Activated T-cell treated with anti-CD3 and anti-CD28 coated beads for 48 hours (primary cell): ENCODE results near the gene KIF26A.

ENCODE experiments used
- DNase-seq: peaks from one replicate; pipeline ENCODE4 v3.0.0-alpha.2; 2020; ENCODE audit warnings: low read depth

KIF26A gene

GRCh38 chr14:104131968-104132732 is 6.2 kb upstream of the KIF26A start:
- no peak for DNase-seq

GRCh38 chr14:104132981-104133380 is 5.4 kb upstream of the KIF26A start:
- DNase-seq, result no peak

GRCh38 chr14:104133496-104133895 is 4.9 kb upstream of the KIF26A start:
- no peak for DNase-seq

GRCh38 chr14:104134061-104134965 is 4.1 kb upstream of the KIF26A start:
- DNase-seq, result no peak

GRCh38 chr14:104135121-104135903 is 3.1 kb upstream of the KIF26A start:
- DNase-seq, result peak; percentile 31

- peak; percentile 15 for DNase-seq
These were observed 2.4 kb upstream of the KIF26A start for GRCh38 chr14:104135904-104136471.

GRCh38 chr14:104136472-104137296 is 1.7 kb upstream of the KIF26A start:
- no peak for DNase-seq

GRCh38 chr14:104137297-104138097 is 890 bp upstream of the KIF26A start:
- DNase-seq, result peak; percentile 71

GRCh38 chr14:104138718-104139459 is 502 bp downstream of the KIF26A start:
- no peak for DNase-seq

- DNase-seq, result no peak
These were observed 1.2 kb downstream of the KIF26A start for GRCh38 chr14:104139460-104140212.

- DNase-seq, result no peak
These were observed 1.8 kb downstream of the KIF26A start for GRCh38 chr14:104140213-104140462.

- no peak for DNase-seq
These were observed 2.3 kb downstream of the KIF26A start for GRCh38 chr14:104140463-104141331.

GRCh38 chr14:104141621-104142091 is 3.3 kb downstream of the KIF26A start:
- DNase-seq, result no peak

GRCh38 chr14:104142136-104142945 is 4.0 kb downstream of the KIF26A start:
- DNase-seq, result no peak

- DNase-seq, result no peak
These were observed 4.6 kb downstream of the KIF26A start for GRCh38 chr14:104142946-104143470.

- DNase-seq, result no peak
These were observed 5.4 kb downstream of the KIF26A start for GRCh38 chr14:104143521-104144452.
